Measurements from ENCODE around the gene MS4A7.
"Not testable (repeated sequence)": the region's sequence is repeated elsewhere in the genome, so short reads cannot be mapped to it uniquely, and the experiment has no call there.

MS4A7 gene

GRCh38 chr11:60360621-60361020, 17.7 kb upstream of the MS4A7 start:
- no peaks in the 10 kb centered on the region for H3K27me3 ChIP-seq (ENCODE audit: insufficient read depth, low read length)
- H3K4me3 ChIP-seq (ENCODE audit: low read length) = no peak overlapping the region
- H3K9me3 ChIP-seq (ENCODE audit: low read length) = peaks cover 3% of the 10 kb centered on the region
- no peaks in the 10 kb centered on the region for H3K4me1 ChIP-seq (ENCODE audit: insufficient read depth, low read length)
- no peaks in the 10 kb centered on the region for H3K36me3 ChIP-seq (ENCODE audit: insufficient read depth, low read length)
- no peak overlapping the region for H2AFZ ChIP-seq (ENCODE audit: low read depth, low read length)

GRCh38 chr11:60362241-60362640, 16.1 kb upstream of the MS4A7 start:
- Histone ChIP-seq H3K9me3 (ENCODE audit: low read length) (peaks cover 3% of the 10 kb centered on the region), H2AFZ (ENCODE audit: low read depth, low read length) (no peak overlapping the region), H3K4me1 (ENCODE audit: insufficient read depth, low read length) (no peaks in the 10 kb centered on the region), H3K36me3 (ENCODE audit: insufficient read depth, low read length) (no peaks in the 10 kb centered on the region), H3K27me3 (ENCODE audit: insufficient read depth, low read length) (no peaks in the 10 kb centered on the region), H3K4me3 (ENCODE audit: low read length) (no peak overlapping the region)

GRCh38 chr11:60363542-60364470, 14.5 kb upstream of the MS4A7 start:
- Histone ChIP-seq H3K9me3 (ENCODE audit: low read length) (peaks cover 3% of the 10 kb centered on the region), H3K4me1 (ENCODE audit: insufficient read depth, low read length) (no peaks in the 10 kb centered on the region), H3K36me3 (ENCODE audit: insufficient read depth, low read length) (no peaks in the 10 kb centered on the region), H2AFZ (ENCODE audit: low read depth, low read length) (no peak overlapping the region), H3K27me3 (ENCODE audit: insufficient read depth, low read length) (no peaks in the 10 kb centered on the region), H3K4me3 (ENCODE audit: low read length) (no peak overlapping the region)

GRCh38 chr11:60366262-60366904, 11.9 kb upstream of the MS4A7 start:
- H3K4me3 ChIP-seq (ENCODE audit: low read length); H3K4me1 ChIP-seq (ENCODE audit: insufficient read depth, low read length); H3K36me3 ChIP-seq (ENCODE audit: insufficient read depth, low read length); H3K27me3 ChIP-seq (ENCODE audit: insufficient read depth, low read length); H2AFZ ChIP-seq (ENCODE audit: low read depth, low read length); H3K9me3 ChIP-seq (ENCODE audit: low read length): not testable (repeated sequence)

- H3K36me3 ChIP-seq (ENCODE audit: insufficient read depth, low read length) = no peaks in the 10 kb centered on the region
- H3K27me3 ChIP-seq (ENCODE audit: insufficient read depth, low read length) = no peaks in the 10 kb centered on the region
- no peaks in the 10 kb centered on the region for H3K9me3 ChIP-seq (ENCODE audit: low read length)
- H3K4me1 ChIP-seq (ENCODE audit: insufficient read depth, low read length) = no peaks in the 10 kb centered on the region
- H3K4me3 ChIP-seq (ENCODE audit: low read length) = no peak overlapping the region
- H2AFZ ChIP-seq (ENCODE audit: low read depth, low read length) = no peak overlapping the region
Observed at GRCh38 chr11:60367009-60367408, 11.3 kb upstream of the MS4A7 start.

GRCh38 chr11:60367896-60368295, 10.4 kb upstream of the MS4A7 start:
- Histone ChIP-seq H3K9me3 (ENCODE audit: low read length) (no peaks in the 10 kb centered on the region), H3K36me3 (ENCODE audit: insufficient read depth, low read length) (no peaks in the 10 kb centered on the region), H3K4me3 (ENCODE audit: low read length) (no peak overlapping the region), H3K27me3 (ENCODE audit: insufficient read depth, low read length) (no peaks in the 10 kb centered on the region), H3K4me1 (ENCODE audit: insufficient read depth, low read length) (no peaks in the 10 kb centered on the region), H2AFZ (ENCODE audit: low read depth, low read length) (no peak overlapping the region)

- Histone ChIP-seq H3K36me3 (ENCODE audit: insufficient read depth, low read length) (no peaks in the 10 kb centered on the region), H3K4me1 (ENCODE audit: insufficient read depth, low read length) (no peaks in the 10 kb centered on the region), H3K9me3 (ENCODE audit: low read length) (no peaks in the 10 kb centered on the region), H2AFZ (ENCODE audit: low read depth, low read length) (no peak overlapping the region), H3K27me3 (ENCODE audit: insufficient read depth, low read length) (no peaks in the 10 kb centered on the region), H3K4me3 (ENCODE audit: low read length) (no peak overlapping the region)
Observed at GRCh38 chr11:60370252-60370810, 8.0 kb upstream of the MS4A7 start.

- H3K4me3 ChIP-seq (ENCODE audit: low read length) = no peak overlapping the region
- no peaks in the 10 kb centered on the region for H3K36me3 ChIP-seq (ENCODE audit: insufficient read depth, low read length)
- H3K9me3 ChIP-seq (ENCODE audit: low read length) = no peaks in the 10 kb centered on the region
- no peaks in the 10 kb centered on the region for H3K4me1 ChIP-seq (ENCODE audit: insufficient read depth, low read length)
- no peak overlapping the region for H2AFZ ChIP-seq (ENCODE audit: low read depth, low read length)
- no peaks in the 10 kb centered on the region for H3K27me3 ChIP-seq (ENCODE audit: insufficient read depth, low read length)
Observed at GRCh38 chr11:60370811-60371298, 7.5 kb upstream of the MS4A7 start.

GRCh38 chr11:60371386-60371785, 6.9 kb upstream of the MS4A7 start:
- no peaks in the 10 kb centered on the region for H3K36me3 ChIP-seq (ENCODE audit: insufficient read depth, low read length)
- no peaks in the 10 kb centered on the region for H3K27me3 ChIP-seq (ENCODE audit: insufficient read depth, low read length)
- H3K9me3 ChIP-seq (ENCODE audit: low read length) = no peaks in the 10 kb centered on the region
- no peak overlapping the region for H2AFZ ChIP-seq (ENCODE audit: low read depth, low read length)
- no peak overlapping the region for H3K4me3 ChIP-seq (ENCODE audit: low read length)
- no peaks in the 10 kb centered on the region for H3K4me1 ChIP-seq (ENCODE audit: insufficient read depth, low read length)

- Histone ChIP-seq H3K4me3 (ENCODE audit: low read length) (no peak overlapping the region), H3K27me3 (ENCODE audit: insufficient read depth, low read length) (no peaks in the 10 kb centered on the region), H3K36me3 (ENCODE audit: insufficient read depth, low read length) (no peaks in the 10 kb centered on the region), H3K9me3 (ENCODE audit: low read length) (no peaks in the 10 kb centered on the region), H3K4me1 (ENCODE audit: insufficient read depth, low read length) (no peaks in the 10 kb centered on the region), H2AFZ (ENCODE audit: low read depth, low read length) (no peak overlapping the region)
Observed at GRCh38 chr11:60371854-60372253, 6.5 kb upstream of the MS4A7 start.

GRCh38 chr11:60372767-60373166, 5.6 kb upstream of the MS4A7 start:
- Histone ChIP-seq H2AFZ (ENCODE audit: low read depth, low read length) (no peak overlapping the region), H3K4me1 (ENCODE audit: insufficient read depth, low read length) (no peaks in the 10 kb centered on the region), H3K4me3 (ENCODE audit: low read length) (no peak overlapping the region), H3K27me3 (ENCODE audit: insufficient read depth, low read length) (no peaks in the 10 kb centered on the region), H3K9me3 (ENCODE audit: low read length) (no peaks in the 10 kb centered on the region), H3K36me3 (ENCODE audit: insufficient read depth, low read length) (no peaks in the 10 kb centered on the region)

GRCh38 chr11:60375316-60375715, 3.0 kb upstream of the MS4A7 start:
- Histone ChIP-seq H3K9me3 (ENCODE audit: low read length) (no peaks in the 10 kb centered on the region), H3K27me3 (ENCODE audit: insufficient read depth, low read length) (no peaks in the 10 kb centered on the region), H3K4me1 (ENCODE audit: insufficient read depth, low read length) (no peaks in the 10 kb centered on the region), H2AFZ (ENCODE audit: low read depth, low read length) (no peak overlapping the region), H3K4me3 (ENCODE audit: low read length) (no peak overlapping the region), H3K36me3 (ENCODE audit: insufficient read depth, low read length) (no peaks in the 10 kb centered on the region)

- H3K4me3 ChIP-seq (ENCODE audit: low read length) = no peak overlapping the region
- H2AFZ ChIP-seq (ENCODE audit: low read depth, low read length) = no peak overlapping the region
- H3K4me1 ChIP-seq (ENCODE audit: insufficient read depth, low read length) = no peaks in the 10 kb centered on the region
- H3K36me3 ChIP-seq (ENCODE audit: insufficient read depth, low read length) = no peaks in the 10 kb centered on the region
- no peaks in the 10 kb centered on the region for H3K27me3 ChIP-seq (ENCODE audit: insufficient read depth, low read length)
- H3K9me3 ChIP-seq (ENCODE audit: low read length) = no peaks in the 10 kb centered on the region
Observed at GRCh38 chr11:60376601-60377000, 1.7 kb upstream of the MS4A7 start.
